GM12801 (cell line): ENCODE measurements around the gene SERPINB3.

Experiments used
- CTCF ChIP-seq: IDR thresholded peaks from one replicate; pipeline ENCODE4 v1.5.1; 2011; ENCODE audit warnings: control low read depth; ENCODE audit not compliant: insufficient read length; ENCODE audit errors: extremely low read depth

SERPINB3 gene

GRCh38 chr18:63689064-63689463 is 27.4 kb upstream of the SERPINB3 start:
- TF ChIP-seq CTCF, result no peak

- no peak for TF ChIP-seq CTCF
Observed at GRCh38 chr18:63686871-63687270, 25.2 kb upstream of the SERPINB3 start.

GRCh38 chr18:63684718-63685117 is 23.0 kb upstream of the SERPINB3 start:
- no peak for TF ChIP-seq CTCF

GRCh38 chr18:63683890-63684289 is 22.2 kb upstream of the SERPINB3 start:
- no peak for TF ChIP-seq CTCF

- no peak for TF ChIP-seq CTCF
Observed at GRCh38 chr18:63683152-63683551, 21.5 kb upstream of the SERPINB3 start.

- TF ChIP-seq CTCF, result no peak
Observed at GRCh38 chr18:63681449-63682340, 20.0 kb upstream of the SERPINB3 start.

GRCh38 chr18:63679820-63680606 is 18.3 kb upstream of the SERPINB3 start:
- TF ChIP-seq CTCF, result no peak
